Right kidney (tissue), 1 donor: ENCODE results near the gene ASCC1.
A peak's percentile ranks its signal among the peaks of the same experiment; 100 is the strongest.
"Not testable (repeated sequence)": the region's sequence is repeated elsewhere in the genome, so short reads cannot be mapped to it uniquely, and the experiment has no call there.

ENCODE experiments used
- DNase-seq: peaks from one replicate; pipeline ENCODE4 v3.0.0-alpha.2; 2016

The ASCC1 gene

DNA sequence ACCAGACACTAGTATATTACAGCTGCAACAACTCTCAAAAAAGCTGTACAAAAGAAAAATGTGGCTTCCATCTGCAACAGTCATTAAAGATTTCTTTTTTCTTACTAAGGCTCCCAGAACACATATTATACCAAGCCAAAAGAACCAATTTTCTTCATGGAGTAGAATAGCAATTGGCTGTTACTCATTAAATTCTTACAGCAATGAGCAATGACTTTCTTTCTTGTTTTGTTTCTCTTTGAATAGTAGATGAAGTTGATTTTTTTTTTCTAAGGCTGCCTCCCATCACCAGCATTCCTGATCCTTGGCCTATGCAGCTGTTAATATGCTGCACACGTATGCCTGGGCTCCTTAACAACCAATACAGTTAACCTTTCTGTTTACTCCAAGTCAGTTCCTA is 91.1 kb downstream of the ASCC1 start:
- DNase-seq, result peak; percentile 19

DNA sequence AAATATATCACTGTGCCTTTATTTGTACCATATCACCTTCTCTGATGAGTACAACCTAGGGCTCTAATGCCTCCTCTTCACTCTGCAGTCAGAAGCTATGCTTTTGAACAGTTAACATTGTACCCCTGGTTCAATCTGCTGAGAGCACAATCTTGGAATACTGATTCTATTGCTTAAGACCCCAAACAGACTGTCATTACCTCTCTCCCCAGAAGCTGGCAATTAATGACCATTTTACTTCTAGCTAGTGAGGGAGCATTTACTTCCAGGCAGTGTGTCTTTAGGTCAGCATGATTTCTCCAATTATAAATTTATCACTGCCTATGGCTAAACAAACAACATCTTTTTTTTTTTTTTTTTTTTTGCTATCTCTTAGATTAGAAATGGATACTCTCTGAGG is 91.7 kb downstream of the ASCC1 start:
- DNase-seq, result no peak

DNA sequence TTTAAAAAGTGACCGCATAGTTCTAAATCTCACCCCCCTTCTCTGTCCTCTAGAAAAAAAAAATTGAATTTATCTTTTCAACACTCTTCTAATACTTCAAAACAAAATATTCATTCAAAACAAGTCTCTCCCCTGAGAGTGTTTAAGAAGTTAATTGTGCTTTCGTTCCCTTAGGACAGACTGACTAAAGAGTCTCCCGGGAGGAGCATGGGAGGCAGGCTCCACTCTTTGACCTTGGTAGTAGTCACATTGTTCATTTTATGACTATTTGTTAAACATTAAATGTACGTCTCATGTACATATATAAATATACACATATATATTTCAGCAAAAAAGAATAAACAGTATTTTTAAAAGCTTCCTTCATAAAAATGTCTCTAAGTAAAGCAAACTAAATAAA is 92.5 kb downstream of the ASCC1 start:
- no peak for DNase-seq

DNA sequence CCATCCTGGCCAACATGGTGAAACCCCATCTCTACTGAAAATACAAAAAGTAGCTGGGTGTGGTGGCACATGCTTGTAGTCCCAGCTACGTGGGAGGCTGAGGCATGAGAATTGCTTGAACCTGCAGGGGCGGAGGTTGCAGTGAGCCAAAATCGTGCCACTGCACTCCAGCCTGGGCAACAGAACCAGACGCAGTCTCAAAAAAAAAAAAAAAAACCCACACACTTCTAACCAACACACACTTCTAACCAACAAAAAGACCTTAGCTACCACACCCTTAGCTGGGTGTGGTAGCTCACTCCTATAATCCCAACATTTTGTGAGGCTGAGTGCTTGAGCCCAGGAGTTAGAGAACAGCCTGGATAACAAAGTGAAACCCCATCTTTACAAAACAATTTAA is 93.9 kb downstream of the ASCC1 start:
- no peak for DNase-seq

DNA sequence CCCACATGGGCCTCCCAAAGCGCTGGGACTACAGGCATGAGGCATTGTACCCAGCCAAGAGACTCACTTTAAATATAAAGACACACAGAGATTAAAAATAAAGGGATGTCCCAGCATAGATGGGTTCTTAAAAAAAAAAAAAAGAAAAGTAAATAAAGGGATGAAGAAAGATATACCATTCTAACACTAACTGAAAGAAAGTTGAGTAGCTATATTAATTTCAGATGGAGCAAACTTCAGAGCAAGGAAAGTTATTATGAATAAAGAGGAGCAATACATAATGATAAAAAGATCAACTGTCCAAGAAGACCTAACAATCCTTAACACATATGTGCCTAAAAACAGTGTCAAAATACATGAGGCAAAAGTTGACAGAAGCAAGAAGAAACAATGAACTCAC is 94.7 kb downstream of the ASCC1 start:
- no peak for DNase-seq

DNA sequence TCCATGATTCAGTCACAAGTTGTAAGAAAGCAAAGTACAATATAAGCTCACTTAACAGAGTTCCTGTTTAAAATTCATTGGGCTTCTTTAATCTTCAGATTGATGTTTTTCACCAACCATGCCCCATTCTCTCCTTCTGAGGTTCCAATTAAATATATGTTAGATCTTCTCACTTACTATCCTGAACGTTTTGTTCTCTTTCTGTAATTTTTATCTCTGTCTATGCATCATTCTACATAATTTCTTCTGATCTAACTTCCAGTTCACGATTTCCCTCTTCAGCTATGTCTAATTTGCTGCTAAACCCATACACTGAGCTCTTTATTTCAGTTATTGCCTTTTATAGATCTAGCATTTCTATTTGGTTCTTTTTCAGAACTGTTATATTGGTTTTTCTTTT is 99.7 kb downstream of the ASCC1 start:
- no peak for DNase-seq

DNA sequence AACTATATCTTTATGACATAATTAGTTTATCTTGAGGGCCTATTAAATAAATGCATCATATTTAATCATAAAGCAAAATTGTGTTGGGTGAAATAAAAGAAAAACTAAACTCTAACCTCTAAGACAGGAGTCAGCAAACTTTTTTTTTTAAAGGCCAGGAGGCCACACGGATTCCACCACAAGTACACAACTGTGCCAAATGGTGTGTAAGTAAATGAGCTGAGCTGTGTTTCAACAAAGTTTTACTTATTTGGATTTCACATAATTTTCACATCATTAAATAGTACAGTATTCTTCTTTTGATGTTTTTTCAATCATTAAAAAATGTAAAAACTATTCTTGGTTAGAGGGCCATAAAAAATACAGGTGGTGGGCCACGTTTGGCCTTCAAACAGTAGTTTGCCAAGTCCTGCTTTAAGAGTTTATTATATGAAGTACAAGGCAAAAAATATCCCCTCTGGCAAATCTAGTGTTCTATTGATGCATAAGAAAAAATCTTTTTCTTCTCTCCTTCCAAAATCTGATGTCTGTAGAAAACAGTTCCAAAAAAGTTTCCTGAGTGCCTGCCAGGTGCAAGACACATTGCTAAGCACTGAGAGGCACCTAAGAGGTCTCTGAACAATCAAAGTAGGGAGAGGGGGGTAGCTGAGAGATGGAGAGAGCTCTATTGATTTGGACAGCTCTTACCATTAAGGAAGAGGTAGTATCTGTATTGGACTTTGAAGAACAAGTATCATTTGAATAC is 101.2 kb downstream of the ASCC1 start:
- no peak for DNase-seq

DNA sequence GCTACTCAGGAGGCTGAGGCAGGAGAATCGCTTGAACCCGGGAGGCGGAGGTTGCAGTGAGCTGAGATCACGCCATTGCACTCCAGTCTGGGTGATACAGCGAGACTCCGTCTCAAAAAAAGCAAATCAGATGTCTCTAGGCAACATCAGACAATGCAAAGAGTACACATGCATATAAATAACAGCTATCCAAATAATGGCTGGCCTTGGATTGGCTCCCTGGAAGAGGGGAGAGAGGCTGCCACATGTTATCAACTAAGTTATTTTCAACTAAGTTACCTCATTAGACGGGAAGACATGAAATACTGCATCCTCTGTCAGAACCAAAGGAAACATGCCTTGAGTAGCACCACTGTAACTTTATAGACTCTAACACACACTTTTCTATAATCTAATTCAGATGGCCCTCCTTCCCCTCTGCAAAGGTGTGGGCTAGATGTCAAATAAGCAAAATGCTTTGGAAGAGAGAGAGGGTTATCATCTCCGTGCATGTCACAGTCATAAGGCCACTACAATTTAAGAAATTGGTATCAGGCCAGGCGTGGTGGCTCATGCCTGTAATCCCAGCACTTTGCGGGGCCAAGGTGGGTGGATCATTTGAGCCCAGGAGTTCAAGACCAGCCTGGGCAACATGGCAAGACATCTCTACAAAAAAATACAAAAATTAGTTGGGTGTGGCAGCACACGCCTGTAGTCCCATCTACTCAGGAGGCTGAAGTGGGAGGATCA is 105.2 kb downstream of the ASCC1 start:
- DNase-seq, result no peak

DNA sequence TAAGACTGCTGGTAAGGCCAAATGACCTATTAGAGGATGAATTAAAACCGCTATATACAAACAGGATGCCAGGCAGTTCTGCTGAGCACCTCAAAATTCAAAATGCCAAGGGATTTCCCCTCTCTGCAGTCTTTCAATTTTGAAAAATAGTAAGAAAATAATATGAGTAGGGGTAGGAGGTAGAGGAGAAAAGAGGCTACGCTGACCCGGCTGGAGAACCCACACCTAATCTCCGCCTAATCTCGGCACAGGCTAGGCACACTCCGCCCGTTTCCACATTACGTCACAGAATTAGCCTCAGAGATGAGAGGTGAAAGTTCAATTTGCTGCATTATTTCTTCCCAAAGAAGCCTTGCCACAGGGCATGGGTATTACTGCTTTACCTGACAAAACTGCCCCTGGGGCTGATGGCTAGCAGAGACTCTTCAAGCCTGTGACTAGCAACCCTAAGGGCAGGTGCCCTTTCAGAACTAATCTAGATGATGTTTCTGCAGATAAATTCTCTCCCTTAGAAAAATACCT is 106.4 kb downstream of the ASCC1 start:
- no peak for DNase-seq

DNA sequence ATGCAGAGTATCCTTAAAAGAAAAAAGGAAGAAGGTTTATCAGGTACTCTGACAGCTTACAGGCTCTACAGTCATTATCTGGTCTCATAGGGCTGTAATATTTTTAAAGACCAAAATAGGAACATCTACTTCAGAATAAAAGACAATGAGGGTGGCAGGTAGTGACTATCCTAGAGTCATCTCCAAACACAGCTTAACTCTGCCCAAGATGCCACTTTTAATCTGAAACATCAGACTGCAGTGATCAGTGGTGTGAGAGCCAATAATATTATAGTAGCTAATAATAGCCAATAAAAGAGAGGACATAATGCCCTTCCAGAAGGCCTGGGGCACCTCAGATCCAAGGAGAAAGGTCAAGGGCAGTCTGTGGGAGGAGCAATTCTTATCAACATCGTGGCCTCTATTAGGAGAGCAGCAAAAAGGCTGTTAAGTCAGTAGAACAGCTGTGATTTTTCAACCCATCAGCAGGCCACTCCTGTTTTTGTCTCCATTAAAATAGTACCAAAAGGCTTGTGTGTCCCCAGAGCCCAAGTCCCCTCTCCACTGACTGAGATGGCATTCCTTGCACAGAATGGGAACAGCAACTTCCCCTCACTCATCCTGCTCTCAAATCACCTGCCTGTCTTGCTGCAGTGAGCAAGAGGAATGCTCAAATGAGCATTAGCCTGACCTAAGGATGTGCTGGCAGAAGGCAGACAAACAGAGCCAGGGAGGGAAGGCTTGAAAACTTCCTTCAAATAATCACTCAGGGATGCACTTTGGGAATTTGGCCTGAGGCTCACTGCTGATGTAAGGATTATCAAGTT is 107.0 kb downstream of the ASCC1 start:
- DNase-seq, result no peak

DNA sequence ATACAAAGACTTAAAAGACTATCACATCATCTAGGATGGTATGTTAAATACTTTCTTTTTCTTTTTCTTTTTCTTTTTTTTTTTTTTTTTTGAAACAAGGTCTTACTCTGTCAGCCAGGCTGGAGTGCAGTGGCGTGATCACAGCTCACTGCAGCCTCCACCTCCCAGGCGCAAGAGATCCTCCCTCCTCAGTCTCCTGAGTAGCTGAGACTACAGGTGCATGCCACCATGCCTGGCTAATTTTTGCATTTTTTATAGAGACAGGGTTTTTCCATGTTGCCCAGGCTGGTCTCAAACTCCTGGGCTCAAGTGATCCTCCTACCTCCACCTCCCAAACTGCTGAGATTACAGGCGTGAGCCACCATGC is 108.1 kb downstream of the ASCC1 start:
- DNase-seq, result not testable (repeated sequence)

DNA sequence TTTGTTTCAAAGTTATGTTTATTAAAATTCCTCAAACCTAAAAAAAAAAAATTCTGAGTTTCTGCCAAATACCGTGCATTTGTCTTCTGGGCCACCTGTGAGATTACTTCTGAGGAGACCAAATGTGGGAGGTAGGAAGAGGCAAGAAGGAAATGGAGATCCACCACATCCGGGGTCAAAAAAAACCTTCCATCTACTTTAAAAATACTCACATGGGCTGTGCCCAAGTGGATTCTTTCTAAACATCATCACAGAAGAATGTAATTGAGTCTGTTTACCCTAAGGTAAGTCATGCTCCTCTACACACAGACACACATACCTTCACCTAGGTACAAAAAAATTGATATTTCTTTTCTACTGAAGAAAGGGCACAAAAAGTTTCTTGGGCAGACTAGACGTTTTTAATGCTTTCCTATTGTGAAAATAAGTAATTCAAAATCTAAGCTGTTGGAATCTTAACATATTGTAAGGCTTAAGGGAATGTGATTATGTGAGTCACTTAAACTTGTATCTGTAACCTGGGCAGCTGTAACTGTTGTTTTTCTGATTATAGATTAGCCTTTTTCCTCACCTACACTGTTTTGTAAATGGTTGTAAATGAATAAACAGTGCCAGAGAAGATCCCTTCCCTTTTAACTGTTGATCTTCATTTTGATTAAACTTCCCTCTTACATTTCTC is 108.6 kb downstream of the ASCC1 start:
- no peak for DNase-seq

DNA sequence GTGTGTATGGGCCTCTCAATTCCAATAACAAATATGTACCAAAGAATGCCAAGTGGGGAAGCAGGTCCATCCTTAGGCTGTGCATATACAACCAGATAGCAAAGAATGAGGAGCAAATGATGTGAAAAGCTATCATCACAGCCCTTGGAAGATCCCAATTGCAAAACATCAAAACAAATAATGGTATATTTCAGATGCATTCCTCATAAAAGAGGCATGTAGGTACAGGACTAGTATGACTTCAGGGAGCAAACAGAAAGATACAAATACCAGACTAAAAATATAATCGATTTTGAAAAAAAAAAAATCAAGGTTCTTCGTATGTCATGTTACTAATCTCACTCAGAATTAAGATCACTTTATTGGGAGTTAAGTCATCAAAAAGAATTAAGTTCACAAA is 109.2 kb downstream of the ASCC1 start:
- no peak for DNase-seq

DNA sequence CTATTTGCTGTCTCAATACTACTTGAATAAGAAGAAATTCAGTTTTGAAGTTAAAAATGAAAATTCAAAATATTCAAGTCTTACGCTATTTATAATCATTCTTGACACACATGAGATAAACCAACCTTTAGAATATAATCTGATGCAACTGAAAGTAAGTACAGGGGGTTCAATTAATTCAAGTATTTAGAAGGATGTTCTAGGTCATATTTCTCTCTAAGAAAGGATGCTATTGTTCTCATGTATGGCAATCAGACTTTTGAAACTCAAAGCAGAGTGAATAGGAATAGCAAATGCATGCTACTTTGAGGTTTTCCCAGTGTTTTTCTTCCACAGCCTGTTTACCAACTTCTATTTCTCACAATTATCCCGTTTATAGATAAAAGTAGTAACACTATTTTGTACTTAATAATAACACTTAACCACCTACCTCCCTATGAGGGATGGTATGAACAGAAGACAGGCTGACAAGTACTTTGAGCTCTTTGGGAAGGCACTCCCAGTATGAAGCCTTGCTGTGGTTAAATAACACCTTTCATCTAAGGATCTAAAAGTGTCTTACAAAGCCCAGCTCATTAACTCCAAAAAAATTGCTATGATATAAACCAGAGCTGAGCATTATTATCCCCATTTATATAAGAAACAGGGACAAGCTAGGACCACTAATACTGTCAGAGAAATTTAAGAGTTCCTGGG is 109.8 kb downstream of the ASCC1 start:
- no peak for DNase-seq

DNA sequence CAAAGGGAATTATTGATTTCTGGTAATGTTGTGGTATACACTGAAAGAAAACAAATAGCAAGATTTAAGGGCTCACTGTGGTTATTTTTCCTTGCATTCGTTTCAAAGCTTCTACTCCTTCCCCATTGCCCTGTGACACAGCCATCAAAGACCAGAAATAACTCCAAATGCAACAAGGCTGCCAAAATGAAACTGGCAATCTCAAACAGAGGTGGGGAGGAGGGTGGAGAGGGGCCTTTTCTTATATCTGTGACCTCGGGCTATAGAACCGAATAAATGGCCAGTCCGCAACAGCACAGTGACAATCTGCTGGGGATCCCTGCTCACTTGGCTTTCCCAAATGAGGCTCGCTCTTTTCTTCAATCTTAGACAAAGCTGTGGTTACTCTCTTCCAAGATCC is 110.4 kb downstream of the ASCC1 start:
- no peak for DNase-seq

DNA sequence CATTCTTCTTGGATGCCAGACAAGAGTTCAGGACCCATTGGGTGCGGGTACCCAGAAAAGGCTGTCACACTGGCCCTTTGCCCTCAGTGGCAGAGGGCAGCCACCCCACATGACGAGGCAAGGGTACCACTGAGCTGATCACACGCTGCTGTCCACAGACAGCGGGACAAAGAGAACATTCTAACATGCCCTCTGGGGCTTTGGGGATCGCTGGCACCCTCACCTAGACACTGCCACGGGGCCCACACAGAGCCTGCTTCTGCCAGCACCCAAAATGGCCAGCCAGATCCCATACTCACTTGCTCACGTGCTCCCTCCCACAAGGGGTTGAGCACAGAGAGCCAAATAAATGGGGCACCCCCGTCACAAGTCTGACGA is 111.0 kb downstream of the ASCC1 start:
- DNase-seq, result no peak

DNA sequence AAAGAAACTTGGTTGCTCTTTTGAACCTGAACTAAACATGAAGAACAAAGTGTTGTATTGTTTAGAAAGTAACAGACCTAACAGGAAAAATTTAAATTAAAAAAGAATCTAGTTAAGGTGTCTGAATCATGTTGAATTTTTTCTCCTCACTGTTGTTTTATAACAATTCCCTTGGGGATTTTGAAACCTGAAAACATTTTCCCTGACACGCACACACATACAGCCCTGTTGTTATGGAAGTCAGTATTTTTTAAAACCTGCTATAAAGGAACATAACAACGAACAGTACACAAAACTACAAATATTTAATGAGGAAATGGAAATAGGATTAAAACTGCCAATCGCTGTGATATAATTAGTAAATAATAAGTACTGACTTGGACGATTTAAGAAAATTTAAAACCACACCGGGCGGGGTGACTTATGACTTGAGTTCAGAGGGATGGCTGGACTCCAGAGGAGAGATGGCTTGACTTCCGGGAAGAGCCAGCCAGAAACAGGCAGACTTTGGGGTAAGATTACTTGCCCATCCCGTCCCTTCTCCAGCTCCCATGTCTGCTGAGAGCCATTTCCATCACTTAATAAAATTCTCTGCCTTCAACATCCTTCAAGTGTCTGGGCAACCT is 111.5 kb downstream of the ASCC1 start:
- no peak for DNase-seq

DNA sequence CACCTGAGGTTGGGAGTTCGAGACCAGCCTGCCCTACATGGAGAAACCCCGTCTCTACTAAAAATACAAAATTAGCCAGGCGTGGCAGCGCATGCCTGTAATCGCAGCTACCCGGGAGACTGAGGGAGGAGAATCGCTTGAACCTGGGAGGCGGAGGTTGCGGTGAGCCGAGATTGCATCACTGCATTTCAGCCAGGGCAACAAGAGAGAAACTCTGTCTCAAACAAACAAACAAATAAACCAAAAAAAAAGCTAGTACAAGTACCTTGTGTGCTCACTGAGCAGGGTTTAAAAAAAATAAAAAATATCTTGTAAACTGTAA is 116.5 kb downstream of the ASCC1 start:
- DNase-seq, result no peak

DNA sequence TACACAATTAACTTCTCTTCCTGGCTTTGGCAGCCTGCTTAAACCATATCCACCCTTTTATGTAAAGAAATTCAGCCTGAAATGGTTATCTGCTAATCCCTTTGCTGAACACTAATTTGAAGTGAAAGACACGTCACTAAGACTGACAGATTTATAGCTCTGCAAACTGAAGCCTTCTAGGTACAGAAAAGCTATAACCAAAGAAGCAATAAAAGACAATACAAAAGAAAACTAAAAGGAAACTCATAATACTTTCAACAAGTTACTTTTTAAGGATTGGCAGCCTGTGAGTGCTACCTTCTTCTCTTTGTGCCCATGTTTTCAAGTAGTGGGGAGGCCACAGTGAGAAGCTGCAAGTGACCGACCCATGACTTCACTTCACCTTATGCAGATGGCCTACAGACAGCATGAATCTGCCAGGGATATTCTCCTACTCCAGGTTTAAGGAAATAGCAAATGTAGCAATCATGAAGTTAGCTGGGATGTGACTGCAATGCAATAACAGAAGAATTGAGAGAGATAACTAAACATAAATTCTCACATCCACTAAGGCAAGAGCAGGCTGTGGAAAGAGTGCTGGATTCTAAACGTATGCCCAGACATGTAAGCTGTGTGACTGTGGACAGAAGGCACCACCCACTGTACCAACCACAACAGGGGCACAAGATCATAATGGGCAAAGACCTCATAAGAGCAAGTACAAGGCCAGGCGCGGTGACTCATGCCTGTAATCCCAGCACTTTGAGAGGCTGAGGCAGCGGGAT is 117.1 kb downstream of the ASCC1 start:
- DNase-seq, result no peak

DNA sequence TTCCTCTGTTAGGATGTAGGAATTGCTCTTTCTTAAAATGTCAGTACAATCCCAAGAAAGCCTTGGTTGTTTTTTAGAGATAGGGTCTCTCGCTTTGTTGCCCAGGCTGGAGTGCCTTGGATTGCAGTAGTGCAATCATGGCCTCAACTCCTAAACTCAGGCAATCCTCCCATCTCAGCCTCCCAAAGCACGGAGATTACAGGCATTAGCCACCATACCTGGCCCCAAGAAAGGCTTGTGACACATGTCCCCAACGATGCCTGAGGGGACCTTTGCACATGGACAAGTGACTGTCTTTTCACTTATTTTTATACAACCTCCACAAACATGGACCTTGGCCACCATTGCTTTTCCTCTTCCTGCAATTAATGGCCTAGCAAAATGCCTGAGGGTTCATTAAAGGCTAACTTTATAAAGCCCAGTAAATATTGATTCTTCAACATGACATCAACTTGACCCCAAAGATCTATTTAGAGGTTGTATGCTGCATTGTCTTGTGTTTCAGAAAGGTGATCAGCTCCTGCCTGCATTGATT is 117.7 kb downstream of the ASCC1 start:
- DNase-seq, result no peak
